HepG2 (cell line): ENCODE measurements around the gene GAS5. TPM values are rescaled to one million over a fixed set of nuclear protein-coding genes. Genes with fewer than 3 reads are reported as not detected.
A peak's percentile ranks its signal among the peaks of the same experiment; 100 is the strongest.

Source experiments
- ATAC-seq: fragments of 200-7000 bp; cut with Tn5 transposase; 3 replicates; pipeline ENCODE4 v1.9.1; 2020; ENCODE audit warnings: mild to moderate bottlenecking, moderate library complexity
- BruUV-seq: library from RNA; stranded (reverse); fragments of 400-500 nt; replicated peaks from 2 replicates; lab custom pipeline; 2021; lab: Mats Ljungman, UMichigan
- CTCF ChIA-PET: fragments of 300-600 bp; formaldehyde crosslinking; extraction: SDS; loops from one replicate; lab custom pipeline; 2021; ENCODE audit warnings: low total read pairs, inconsistent platforms, low intra/inter-chr PET ratio; lab: Yijun Ruan, JAX
- POLR2A ChIA-PET: fragments of 350-600 bp; sonication (Branson Sonifier 250); formaldehyde crosslinking; loops from one replicate; lab custom pipeline; 2020; ENCODE audit warnings: antibody characterized with exemption, inconsistent platforms; lab: Yijun Ruan, JAX
- DNase-seq: peaks from one replicate; pipeline ENCODE4 v3.0.0-alpha.2; 2015; ENCODE audit warnings: low spot score
- FAIRE-seq: peaks from 3 replicates; lab custom pipeline; 2011; peaks lifted over from hg19 to GRCh38; lab: Jason Lieb, UNC
- H2AFZ ChIP-seq: one replicate; pipeline ENCODE4 v1.6.1; 2011; ENCODE audit warnings: low read length, inconsistent platforms
- H3K27ac ChIP-seq: fragments of 300-600 bp; 3 replicates; pipeline ENCODE4 v1.8.0; 2011; ENCODE audit warnings: mixed run types, mild to moderate bottlenecking, mixed read lengths, low read length, inconsistent platforms; ENCODE audit not compliant: insufficient read depth; ENCODE audit errors: extremely low read length
- H3K27me3 ChIP-seq, 2 experiments: fragments of 200-600 bp in 1 of 2; 2 replicates in 1 of 2; 3 replicates in 1 of 2; pipeline versions ENCODE4 v1.6.0 to v1.8.0; 2011; ENCODE audit warnings: low read length in 2 of 2, mild to moderate bottlenecking in 2 of 2, moderate library complexity in 2 of 2, inconsistent platforms in 1 of 2; ENCODE audit not compliant: insufficient read depth in 2 of 2, control insufficient read depth in 1 of 2
- H3K36me3 ChIP-seq, 2 experiments: fragments of 200-600 bp in 1 of 2; replicated peaks in 1 of 2; 2 replicates in 1 of 2; 3 replicates in 1 of 2; pipeline versions ENCODE4 v1.5.1 to v1.8.0; 2011; ENCODE audit warnings: low read length in 2 of 2, inconsistent platforms in 1 of 2; ENCODE audit not compliant: insufficient read depth in 2 of 2, control insufficient read depth in 1 of 2
- H3K4me1 ChIP-seq: 2 replicates; pipeline ENCODE4 v1.5.1; 2012; ENCODE audit warnings: low read length, inconsistent platforms; ENCODE audit not compliant: insufficient read depth
- H3K4me2 ChIP-seq: 2 replicates; pipeline ENCODE4 v1.6.0; 2011; ENCODE audit warnings: low read depth, low read length, inconsistent platforms
- H3K4me3 ChIP-seq, 3 experiments: fragments of 200-600 bp in 1 of 3; sonication (generic), shearing (Covaris generic) in 1 of 3; replicated peaks in 1 of 3; 2 replicates each; pipeline ENCODE4 v1.5.1; 2011 to 2016; ENCODE audit warnings: low read length in 3 of 3, inconsistent platforms in 2 of 3, low read depth in 2 of 3, mild to moderate bottlenecking in 2 of 3, control low read depth in 1 of 3, mixed read lengths in 1 of 3; ENCODE audit not compliant: insufficient read depth in 1 of 3
- H3K79me2 ChIP-seq: one replicate; pipeline ENCODE4 v1.6.1; 2011; ENCODE audit warnings: low read length, inconsistent platforms; ENCODE audit not compliant: insufficient read depth
- H3K9ac ChIP-seq: 2 replicates; pipeline ENCODE4 v1.6.0; 2011; ENCODE audit warnings: mild to moderate bottlenecking, low read depth, low read length, inconsistent platforms; ENCODE audit not compliant: insufficient read depth
- H3K9me3 ChIP-seq: 2 replicates; pipeline ENCODE4 v1.5.1; 2012; ENCODE audit warnings: mild to moderate bottlenecking, low read length
- H4K20me1 ChIP-seq: 2 replicates; pipeline ENCODE4 v1.6.0; 2011; ENCODE audit warnings: inconsistent platforms, mild to moderate bottlenecking, low read length, moderate library complexity; ENCODE audit not compliant: insufficient read depth
- ATF7 ChIP-seq, 2 experiments: fragments of 450-650 bp in 1 of 2; sonication (generic) in 1 of 2; formaldehyde crosslinking in 1 of 2; IDR thresholded peaks; 2 replicates each; pipeline versions ENCODE4 v1.4.0 to v1.6.1; 2016 to 2020; ENCODE audit warnings: antibody characterized with exemption in 1 of 2, mild to moderate bottlenecking in 1 of 2, missing genetic modification reagents in 1 of 2
- BRD4 ChIP-seq: sonication (generic); formaldehyde crosslinking; IDR thresholded peaks from 2 replicates; pipeline ENCODE4 v1.4.0; 2020; ENCODE audit warnings: missing genetic modification reagents
- CTCF ChIP-seq: sonication (generic); formaldehyde crosslinking; IDR thresholded peaks from 2 replicates; pipeline ENCODE4 v1.5.0; 2020; ENCODE audit warnings: mild to moderate bottlenecking, missing genetic modification reagents, moderate library complexity
- DMAP1 ChIP-seq: IDR thresholded peaks from 2 replicates; pipeline ENCODE4 v1.6.1; 2016
- NR2F6 ChIP-seq, 2 experiments: IDR thresholded peaks; 2 replicates each; pipeline ENCODE4 v1.6.1; 2016; ENCODE audit warnings: antibody characterized with exemption in 1 of 2, mild to moderate bottlenecking in 1 of 2
- RBFOX2 ChIP-seq: fragments of 200-400 bp; formaldehyde crosslinking; IDR thresholded peaks from 2 replicates; pipeline ENCODE4 v1.6.1; 2017; ENCODE audit warnings: low read depth, mild to moderate bottlenecking, low read length
- SSRP1 ChIP-seq: IDR thresholded peaks from 2 replicates; pipeline ENCODE4 v1.6.1; 2016; ENCODE audit warnings: control low read depth
- ZFX ChIP-seq: sonication (generic); formaldehyde crosslinking; IDR thresholded peaks from 2 replicates; pipeline ENCODE4 v1.4.0; 2020; ENCODE audit warnings: mild to moderate bottlenecking, low read depth, missing genetic modification reagents, moderate library complexity
- ZNF18 ChIP-seq: sonication (generic); formaldehyde crosslinking; IDR thresholded peaks from 2 replicates; pipeline ENCODE4 v1.8.0; 2022; ENCODE audit warnings: mild to moderate bottlenecking, missing genetic modification reagents; ENCODE audit not compliant: insufficient replicate concordance
- ZNF331 ChIP-seq: sonication (generic); formaldehyde crosslinking; IDR thresholded peaks from 2 replicates; pipeline ENCODE4 v1.4.0; 2020; ENCODE audit warnings: missing genetic modification reagents
- ZNF460 ChIP-seq: sonication (generic); formaldehyde crosslinking; IDR thresholded peaks from 2 replicates; pipeline ENCODE4 v1.5.1; 2020; ENCODE audit warnings: missing genetic modification reagents, mild to moderate bottlenecking, borderline replicate concordance
- ZNF746 ChIP-seq: sonication (generic); formaldehyde crosslinking; IDR thresholded peaks from 2 replicates; pipeline ENCODE4 v1.8.0; 2022; ENCODE audit warnings: mild to moderate bottlenecking, missing genetic modification reagents
- ZNF839 ChIP-seq: sonication (generic); formaldehyde crosslinking; IDR thresholded peaks from 2 replicates; pipeline ENCODE4 v1.4.0; 2020; ENCODE audit warnings: missing genetic modification reagents, mild to moderate bottlenecking, borderline replicate concordance
- WGBS: methylation state at CpG from one replicate; pipeline ENCODE4 v1.1.6; 2017; ENCODE audit warnings: low lambda C conversion rate; 5-methylcytosine and 5-hydroxymethylcytosine counted together
- in situ Hi-C: cut with HindIII; loops from 2 replicates; pipeline ENCODE4 v1.10.0; 2017; ENCODE audit warnings: low pct_unique_long_range_greater_than_20kb; ENCODE audit not compliant: extremely low pct_ligation_motif_present
- intact Hi-C: fragments of 100-400 bp; cut with micrococcal nuclease; formaldehyde crosslinking; loops from one replicate; pipeline ENCODE4 v1.10.0; 2022; ENCODE audit not compliant: unreplicated experiment
- polyA plus RNA-seq, 8 experiments: library from polyadenylated mRNA; depleted of rRNA in 3 of 8; stranded (reverse) in 7 of 8; unstranded in 1 of 8; fragments of >200 nt; fragmentation: Illumina TruSeq in 4 of 8; extraction: Trizol in 4 of 8; gene quantifications; 2 replicates each; pipeline versions ENCODE4 v1.2.1 to v1.2.3, GENCODE V29; 2011 to 2016; ENCODE audit warnings: low read depth in 4 of 8, missing spikeins in 1 of 8, mixed read lengths in 1 of 8; ENCODE audit not compliant: insufficient read depth in 1 of 8
- total RNA-seq, 5 experiments: library from RNA; depleted of rRNA; stranded (reverse); fragments of >200 nt; fragmentation: Illumina TruSeq; extraction: Trizol; gene quantifications; 2 replicates each; pipeline ENCODE4 v1.2.3, GENCODE V29; 2016; ENCODE audit warnings: low read depth in 1 of 5

GAS5 gene
- total and polyA plus RNA-seq, 2 of the 13 experiments (the other 11 are each of a cell fraction or from before 2014, with no cell fraction given): 352 to 738 TPM

- H3K4me3 ChIP-seq: no peak overlapping the region
- no TSS peak for BruUV-seq
- H3K9me3 ChIP-seq: no peaks in the 10 kb centered on the region
- intact Hi-C loops: no loop called here
- POLR2A ChIA-PET: no interaction called here
- in situ Hi-C loops: loop anchor here (10.0 kb wide), 1 partner anchor 210 kb away; no protein-coding TSS in a partner anchor
- no peak overlapping the region for H3K27ac ChIP-seq
- H2AFZ ChIP-seq: no peak overlapping the region
- H3K4me1 ChIP-seq: peaks cover 32% of the 10 kb centered on the region
- TF ChIP-seq RBFOX2: peak; percentile 65; the same call in 1 of the 2 replicates
- no peak for TF ChIP-seq ZNF746 (CRISPR knock-in tag)
- no peak for TF ChIP-seq ZNF460
- peak; percentile 63 for TF ChIP-seq ATF7 (IDR thresholded peaks at IDR 0.05)
- TF ChIP-seq ATF7 (CRISPR knock-in tag; IDR thresholded peaks at IDR 0.05): no peak
- no peak for TF ChIP-seq ZFX (CRISPR knock-in tag)
- peaks cover 38% of the 10 kb centered on the region for H4K20me1 ChIP-seq
- WGBS: 92% methylated on average over 5 of the region's 5 CpGs
- peak overlapping the region; percentile 87 for H3K4me2 ChIP-seq
- H3K27me3 ChIP-seq: no peaks in the 10 kb centered on the region; a peak in 1 of 5 replicates
- no peak for ATAC-seq
- H3K79me2 ChIP-seq: peaks cover 28% of the 10 kb centered on the region
- H3K9ac ChIP-seq: no peak overlapping the region
- H3K36me3 ChIP-seq: peaks cover 4 to 37% of the 10 kb centered on the region in 2 experiments
- no peak for DNase-seq
- FAIRE-seq: no peak
- CTCF ChIA-PET: no interaction called here
These were observed 3.5 kb downstream of the GAS5 start for GRCh38 chr1:173864179-173864867.

GRCh38 chr1:173863224-173864161 is 4.3 kb downstream of the GAS5 start:
- H4K20me1 ChIP-seq: peaks cover 38% of the 10 kb centered on the region
- peaks cover 24% of the 10 kb centered on the region for H3K79me2 ChIP-seq
- H3K4me2 ChIP-seq: no peak overlapping the region
- no peak for ATAC-seq
- no peaks in the 10 kb centered on the region; a peak in 1 of 5 replicates for H3K27me3 ChIP-seq
- H3K27ac ChIP-seq: peak overlapping the region; percentile 9
- in situ Hi-C loops (loop anchor here (10.0 kb wide), 1 partner anchor 211 kb away; no protein-coding TSS in a partner anchor), intact Hi-C loops (no loop called here)
- H3K9ac ChIP-seq: no peak overlapping the region
- H3K9me3 ChIP-seq: no peaks in the 10 kb centered on the region
- DNase-seq: no peak
- FAIRE-seq: no peak
- BruUV-seq: no TSS peak
- peaks cover 4 to 37% of the 10 kb centered on the region in 2 experiments for H3K36me3 ChIP-seq
- POLR2A ChIA-PET: no interaction called here
- H3K4me3 ChIP-seq: no peak overlapping the region
- CTCF ChIA-PET: no interaction called here
- H3K4me1 ChIP-seq: peaks cover 26% of the 10 kb centered on the region
- H2AFZ ChIP-seq: no peak overlapping the region
- peak; percentile 61; the same call in 1 of the 2 replicates for TF ChIP-seq SSRP1
- no peak for TF ChIP-seq DMAP1 (CRISPR knock-in tag)
- TF ChIP-seq BRD4 (CRISPR knock-in tag): no peak
- TF ChIP-seq NR2F6 (IDR thresholded peaks at IDR 0.05): no peak
- no peak for TF ChIP-seq NR2F6 (CRISPR knock-in tag; IDR thresholded peaks at IDR 0.05)
- no peak for TF ChIP-seq CTCF (CRISPR knock-in tag)
- TF ChIP-seq ZNF839 (CRISPR knock-in tag): no peak
- TF ChIP-seq ZNF331 (CRISPR knock-in tag): no peak
- TF ChIP-seq ZNF18 (CRISPR knock-in tag): no peak
